HG03025 (cell line): ENCODE data around the gene KCTD11.
"Not testable (repeated sequence)": the region's sequence is repeated elsewhere in the genome, so short reads cannot be mapped to it uniquely, and the experiment has no call there.

Experiments used
- ATAC-seq: cut with Tn5 transposase; IDR thresholded peaks from one replicate; pipeline ENCODE4 v1.9.1; 2021; ENCODE audit warnings: mild to moderate bottlenecking, moderate library complexity; ENCODE audit not compliant: unreplicated experiment, low FRiP score

Gene KCTD11

GRCh38 chr17:7321466-7321865 lies 30.5 kb upstream of the KCTD11 start:
- no peak for ATAC-seq

- no peak for ATAC-seq
Observed at GRCh38 chr17:7322520-7323194, 29.3 kb upstream of the KCTD11 start.

GRCh38 chr17:7323731-7324437 lies 28.1 kb upstream of the KCTD11 start:
- no peak for ATAC-seq

GRCh38 chr17:7324438-7324779 lies 27.6 kb upstream of the KCTD11 start:
- ATAC-seq = no peak

GRCh38 chr17:7325031-7325528 lies 26.9 kb upstream of the KCTD11 start:
- no peak for ATAC-seq

- no peak for ATAC-seq
Observed at GRCh38 chr17:7326186-7326585, 25.8 kb upstream of the KCTD11 start.

- ATAC-seq = no peak
Observed at GRCh38 chr17:7327056-7327455, 24.9 kb upstream of the KCTD11 start.

GRCh38 chr17:7327501-7327900 lies 24.5 kb upstream of the KCTD11 start:
- ATAC-seq = no peak

GRCh38 chr17:7328009-7328408 lies 24.0 kb upstream of the KCTD11 start:
- no peak for ATAC-seq

GRCh38 chr17:7328840-7329373 lies 23.1 kb upstream of the KCTD11 start, which contains the start of gene NEURL4:
NEURL4 (minus strand) TSS chr17:7329335; CDS start chr17:7329312, 23 bp downstream.
- ATAC-seq = peak; percentile 4

GRCh38 chr17:7329374-7329996 lies 22.5 kb upstream of the KCTD11 start:
- peak; percentile 49 for ATAC-seq

GRCh38 chr17:7329997-7330637 lies 21.8 kb upstream of the KCTD11 start:
- peak; percentile 32 for ATAC-seq

- no peak for ATAC-seq
Observed at GRCh38 chr17:7330638-7331015, 21.3 kb upstream of the KCTD11 start.

- ATAC-seq = no peak
Observed at GRCh38 chr17:7332111-7332510, 19.9 kb upstream of the KCTD11 start.

- not testable (repeated sequence) for ATAC-seq
Observed at GRCh38 chr17:7332600-7333069, 19.3 kb upstream of the KCTD11 start.

GRCh38 chr17:7334938-7335538 lies 16.9 kb upstream of the KCTD11 start:
- no peak for ATAC-seq

GRCh38 chr17:7335765-7336164 lies 16.2 kb upstream of the KCTD11 start:
- ATAC-seq = not testable (repeated sequence)

- ATAC-seq = no peak
Observed at GRCh38 chr17:7336240-7337175, 15.5 kb upstream of the KCTD11 start, which contains the start of gene ACAP1. ACAP1 (plus strand) TSS chr17:7336529; CDS start chr17:7336735, 206 bp downstream.

- not testable (repeated sequence) for ATAC-seq
Observed at GRCh38 chr17:7337600-7337999, 14.4 kb upstream of the KCTD11 start.
